GM23338 (cell line): ENCODE data around the gene KRT6A. TPM values are rescaled to one million over a fixed set of nuclear protein-coding genes. Genes with fewer than 3 reads are reported as not detected.

Experiments used
- CREB1 ChIP-seq: fragments of 250-450 bp; sonication (Bioruptor Pico); IDR thresholded peaks from 2 replicates; pipeline ENCODE4 v1.5.0; 2020; ENCODE audit warnings: low read depth, mild to moderate bottlenecking, moderate library complexity
- CTCF ChIP-seq, 2 experiments: fragments of 200-600 bp in 1 of 2; sonication (generic) in 1 of 2; conservative IDR thresholded peaks; 2 replicates each; pipeline versions ENCODE4 v1.5.1 to v1.6.1; 2016 to 2017; ENCODE audit warnings: antibody characterized with exemption in 2 of 2, low read depth in 2 of 2, mild to moderate bottlenecking in 2 of 2, moderate library complexity in 1 of 2
- EZH2phosphoT487 ChIP-seq: fragments of 200-600 bp; sonication (generic); IDR thresholded peaks from one replicate; pipeline ENCODE4 v1.8.1; 2018; ENCODE audit warnings: antibody characterized with exemption; ENCODE audit not compliant: unreplicated experiment
- JUNB ChIP-seq: IDR thresholded peaks from one replicate; pipeline ENCODE4 v1.6.1; 2016; ENCODE audit warnings: antibody characterized with exemption; ENCODE audit not compliant: unreplicated experiment
- POLR2AphosphoS5 ChIP-seq: IDR thresholded peaks from 2 replicates; pipeline ENCODE4 v1.6.1; 2016; ENCODE audit warnings: antibody characterized with exemption, low read depth
- ZNF114 ChIP-seq: fragments of 250-450 bp; sonication (Bioruptor Pico); IDR thresholded peaks from 2 replicates; pipeline ENCODE4 v1.5.0; 2020; ENCODE audit warnings: mild to moderate bottlenecking, moderate library complexity
- ZNF462 ChIP-seq: fragments of 250-450 bp; sonication (Bioruptor Pico); IDR thresholded peaks from 2 replicates; pipeline ENCODE4 v1.5.0; 2020; ENCODE audit warnings: mild to moderate bottlenecking, moderate library complexity
- polyA plus RNA-seq: library from polyadenylated mRNA; unstranded; fragments of >200 nt; fragmentation: Nextera tagmentation; extraction: Ambion mirVana; gene quantifications from 2 replicates; pipeline ENCODE4 v1.2.1, GENCODE V29; 2016
- total RNA-seq: library from RNA; depleted of rRNA; stranded (reverse); fragments of >200 nt; shearing (Covaris generic); gene quantifications from 2 replicates; pipeline ENCODE4 v1.2.3, GENCODE V29; 2014

KRT6A gene
- total and polyA plus RNA-seq, 2 experiments from 2014 or later, result not detected

DNA sequence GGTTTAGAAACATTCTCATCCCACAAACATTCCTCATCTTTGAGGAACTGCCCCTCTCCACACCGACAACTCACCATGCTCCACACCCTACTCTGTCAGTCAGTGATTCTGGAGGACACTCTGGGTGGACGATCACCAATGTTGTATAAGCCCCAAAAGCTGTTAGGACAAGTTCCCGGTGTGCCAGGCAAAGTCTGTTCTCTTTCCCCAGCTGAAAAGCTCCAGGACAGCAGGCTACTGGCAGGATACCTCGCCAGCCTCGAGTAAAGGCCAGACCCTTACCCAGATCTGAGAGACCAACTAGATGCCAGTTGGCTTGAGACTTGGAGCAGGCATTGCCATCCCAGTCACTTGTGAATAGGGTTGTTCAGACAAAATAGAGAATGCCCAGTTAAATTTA, 15.2 kb upstream of the KRT6A start (continued):
- TF ChIP-seq ZNF462 (CRISPR knock-in tag) (no peak), POLR2AphosphoS5 (no peak), CREB1 (CRISPR knock-in tag) (no peak), EZH2phosphoT487 (no peak), CTCF (conservative IDR thresholded peaks at IDR 0.05; ENCODE audit: low read depth in 2 of 2) (no peak), ZNF114 (CRISPR knock-in tag) (no peak), JUNB (no peak)
